Nephron (organoid): ENCODE measurements around the gene GLA.

Experiments used
- H3K27ac Mint-ChIP-seq, 3 experiments: 2 replicates each; pipeline ENCODE4 v1.8.0; 2020; ENCODE audit warnings: mixed read lengths in 3 of 3, mild to moderate bottlenecking in 2 of 3, moderate library complexity in 1 of 3
- H3K27me3 Mint-ChIP-seq: 2 replicates; pipeline ENCODE4 v1.8.0; 2021; ENCODE audit warnings: low read depth, mild to moderate bottlenecking, moderate library complexity, mixed read lengths
- H3K36me3 Mint-ChIP-seq: 2 replicates; pipeline ENCODE4 v1.8.0; 2020; ENCODE audit warnings: low read depth, mixed read lengths
- H3K4me1 Mint-ChIP-seq: 2 replicates; pipeline ENCODE4 v1.8.0; 2020; ENCODE audit warnings: mixed read lengths
- H3K4me3 Mint-ChIP-seq, 3 experiments: 2 replicates each; pipeline ENCODE4 v1.8.0; 2020; ENCODE audit warnings: mild to moderate bottlenecking in 3 of 3, mixed read lengths in 3 of 3, moderate library complexity in 2 of 3
- H3K9me3 Mint-ChIP-seq: 2 replicates; pipeline ENCODE4 v1.8.0; 2020; ENCODE audit warnings: mixed read lengths
- TF ChIP-seq, protein P1 (sequence below), 3 experiments: fragments of 200-600 bp; sonication (generic); IDR thresholded peaks; one replicate each; pipeline ENCODE4 v1.5.0; 2021; ENCODE audit warnings: antibody characterized with exemption in 3 of 3; ENCODE audit not compliant: unreplicated experiment in 3 of 3

Gene GLA

DNA sequence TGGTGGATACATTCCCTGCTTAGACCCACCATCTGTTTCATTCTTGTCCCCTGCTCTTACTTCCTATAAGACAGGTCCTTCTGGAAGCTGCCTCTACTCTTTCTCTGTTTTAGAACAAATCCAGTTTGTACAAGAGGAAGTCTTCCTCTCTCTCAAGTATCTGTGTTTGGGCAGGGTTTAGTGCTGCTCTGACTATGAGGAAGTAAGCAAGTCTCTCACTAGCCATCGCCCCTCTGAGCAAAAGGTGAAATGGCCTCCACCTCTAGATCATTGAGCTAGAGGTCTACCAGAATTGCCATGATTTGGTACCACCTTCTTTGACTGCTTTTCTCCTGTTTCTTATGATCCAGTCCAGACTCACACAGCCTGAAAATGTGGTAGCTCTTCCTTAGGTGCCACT is 30.2 kb downstream of the GLA start:
- Mint-ChIP-seq H3K4me1 (no peaks in the 10 kb centered on the region), H3K36me3 (no peaks in the 10 kb centered on the region), H3K27me3 (no peaks in the 10 kb centered on the region), H3K27ac (no peak overlapping the region), H3K9me3 (peaks cover 12% of the 10 kb centered on the region), H3K4me3 (no peak overlapping the region)
- TF ChIP-seq, protein P1, sequence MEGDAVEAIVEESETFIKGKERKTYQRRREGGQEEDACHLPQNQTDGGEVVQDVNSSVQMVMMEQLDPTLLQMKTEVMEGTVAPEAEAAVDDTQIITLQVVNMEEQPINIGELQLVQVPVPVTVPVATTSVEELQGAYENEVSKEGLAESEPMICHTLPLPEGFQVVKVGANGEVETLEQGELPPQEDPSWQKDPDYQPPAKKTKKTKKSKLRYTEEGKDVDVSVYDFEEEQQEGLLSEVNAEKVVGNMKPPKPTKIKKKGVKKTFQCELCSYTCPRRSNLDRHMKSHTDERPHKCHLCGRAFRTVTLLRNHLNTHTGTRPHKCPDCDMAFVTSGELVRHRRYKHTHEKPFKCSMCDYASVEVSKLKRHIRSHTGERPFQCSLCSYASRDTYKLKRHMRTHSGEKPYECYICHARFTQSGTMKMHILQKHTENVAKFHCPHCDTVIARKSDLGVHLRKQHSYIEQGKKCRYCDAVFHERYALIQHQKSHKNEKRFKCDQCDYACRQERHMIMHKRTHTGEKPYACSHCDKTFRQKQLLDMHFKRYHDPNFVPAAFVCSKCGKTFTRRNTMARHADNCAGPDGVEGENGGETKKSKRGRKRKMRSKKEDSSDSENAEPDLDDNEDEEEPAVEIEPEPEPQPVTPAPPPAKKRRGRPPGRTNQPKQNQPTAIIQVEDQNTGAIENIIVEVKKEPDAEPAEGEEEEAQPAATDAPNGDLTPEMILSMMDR (IDR thresholded peaks at IDR 0.05; ENCODE audit: unreplicated experiment in 3 of 3), result no peak

DNA sequence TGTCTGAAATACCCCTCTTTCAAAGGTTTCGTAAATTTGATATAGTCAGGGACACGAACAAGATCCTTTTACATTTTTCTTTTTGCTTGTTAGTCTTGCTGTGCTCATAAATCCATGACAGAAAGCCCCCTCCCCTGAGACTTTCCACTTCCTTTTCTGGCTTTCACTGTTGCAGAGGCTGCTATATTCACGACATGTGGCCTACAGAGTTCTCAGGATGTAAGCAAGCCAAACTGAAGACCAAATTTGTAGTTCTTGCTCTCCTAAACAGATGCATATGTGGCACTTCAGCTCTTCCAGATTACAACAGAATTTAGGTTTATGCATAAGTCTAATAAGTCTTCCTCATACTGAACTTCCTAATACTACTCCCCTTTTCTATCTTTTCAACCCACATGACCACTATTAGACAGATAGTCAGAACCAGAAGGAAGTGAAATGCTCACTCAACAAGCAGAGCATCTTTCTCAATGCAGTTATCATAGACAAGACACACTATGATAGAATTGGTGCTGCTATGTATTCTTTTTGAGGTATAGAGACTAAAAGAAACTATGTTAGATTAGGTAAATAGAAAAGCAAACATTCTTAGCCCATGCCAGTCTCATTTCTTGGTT is 36.7 kb downstream of the GLA start:
- Mint-ChIP-seq H3K36me3 (no peaks in the 10 kb centered on the region), H3K9me3 (no peaks in the 10 kb centered on the region), H3K4me3 (no peak overlapping the region), H3K27ac (peak overlapping the region; percentile 8 to 55 (median 11)), H3K4me1 (no peaks in the 10 kb centered on the region), H3K27me3 (no peaks in the 10 kb centered on the region)
- TF ChIP-seq, protein P1 (IDR thresholded peaks at IDR 0.05; ENCODE audit: unreplicated experiment in 3 of 3), result no peak

GRCh38 chrX:101369687-101370086 is 38.0 kb downstream of the GLA start:
- no peak overlapping the region for H3K27ac Mint-ChIP-seq
- H3K4me1 Mint-ChIP-seq, result no peaks in the 10 kb centered on the region
- TF ChIP-seq, protein P1 (IDR thresholded peaks at IDR 0.05; ENCODE audit: unreplicated experiment in 3 of 3), result no peak
- H3K36me3 Mint-ChIP-seq, result no peaks in the 10 kb centered on the region
- H3K27me3 Mint-ChIP-seq, result no peaks in the 10 kb centered on the region
- H3K4me3 Mint-ChIP-seq, result no peak overlapping the region
- peaks cover 3% of the 10 kb centered on the region for H3K9me3 Mint-ChIP-seq

GRCh38 chrX:101368800-101369199 is 38.9 kb downstream of the GLA start:
- H3K27ac Mint-ChIP-seq, result no peak overlapping the region
- TF ChIP-seq, protein P1 (IDR thresholded peaks at IDR 0.05; ENCODE audit: unreplicated experiment in 3 of 3), result no peak

DNA sequence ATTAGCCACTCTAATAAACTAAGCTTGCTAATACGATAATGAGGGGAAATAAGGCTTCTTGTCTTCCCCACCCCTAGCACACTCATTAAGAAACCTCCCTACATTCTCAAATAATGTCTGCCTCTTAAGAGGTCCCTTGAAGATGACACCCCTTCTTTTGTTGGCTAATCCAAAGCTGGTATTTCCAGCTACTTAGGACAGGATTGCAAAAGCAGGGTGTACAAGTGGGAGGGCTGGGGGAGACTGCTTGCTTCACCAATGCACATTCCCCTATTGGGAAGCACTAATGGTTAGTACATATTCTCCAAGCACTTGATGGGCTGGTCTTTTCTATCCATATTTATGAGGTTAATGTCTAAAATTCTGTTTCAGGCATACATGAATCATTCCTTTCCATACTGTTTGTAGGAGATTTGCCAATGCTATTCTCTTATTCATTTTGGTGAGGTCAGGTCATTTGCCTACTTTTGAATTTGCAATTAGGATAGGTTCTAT is 42.4 kb downstream of the GLA start:
- Mint-ChIP-seq H3K4me3 (no peak overlapping the region), H3K27ac (no peak overlapping the region), H3K9me3 (peaks cover 3% of the 10 kb centered on the region), H3K27me3 (no peaks in the 10 kb centered on the region), H3K4me1 (no peaks in the 10 kb centered on the region), H3K36me3 (no peaks in the 10 kb centered on the region)
- TF ChIP-seq, protein P1 (IDR thresholded peaks at IDR 0.05; ENCODE audit: unreplicated experiment in 3 of 3), result no peak

More at GRCh38 chrX:101368800-101369199, 38.9 kb downstream of the GLA start:
- Mint-ChIP-seq H3K4me3 (no peak overlapping the region), H3K27me3 (no peaks in the 10 kb centered on the region), H3K9me3 (peaks cover 3% of the 10 kb centered on the region), H3K4me1 (no peaks in the 10 kb centered on the region), H3K36me3 (no peaks in the 10 kb centered on the region)

DNA sequence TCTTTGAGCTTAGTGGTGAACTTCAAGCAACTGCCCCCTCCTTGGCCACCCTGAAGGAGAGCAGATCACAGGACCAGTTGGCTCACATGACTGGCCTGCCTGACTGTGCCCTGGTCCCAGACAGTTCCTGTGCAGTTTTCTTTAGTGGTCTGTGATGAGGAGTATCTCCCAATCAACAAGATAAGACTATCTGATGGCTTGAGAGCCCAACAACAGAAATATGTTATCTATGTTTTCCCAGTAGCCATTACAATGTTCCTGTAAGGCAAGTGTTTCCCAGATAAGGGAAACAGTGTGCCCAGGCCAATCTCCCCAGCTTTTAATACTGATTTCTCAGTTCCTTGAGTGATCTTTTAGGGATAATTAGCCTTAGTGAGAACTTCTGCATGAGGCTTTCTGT is 45.0 kb downstream of the GLA start:
- Mint-ChIP-seq H3K27ac (no peak overlapping the region), H3K4me3 (no peak overlapping the region), H3K9me3 (peaks cover 3% of the 10 kb centered on the region), H3K36me3 (no peaks in the 10 kb centered on the region), H3K27me3 (no peaks in the 10 kb centered on the region), H3K4me1 (no peaks in the 10 kb centered on the region)
- TF ChIP-seq, protein P1 (IDR thresholded peaks at IDR 0.05; ENCODE audit: unreplicated experiment in 3 of 3), result no peak
